Measurements from ENCODE around the gene RTRAF.
A peak's percentile ranks its signal among the peaks of the same experiment; 100 is the strongest.

The RTRAF gene

GRCh38 chr14:51989293-51990234 is at the start of gene RTRAF:
TSS of gene RTRAF (plus strand) at chr14:51989546. CDS start at chr14:51989640, 94 bp downstream.
- peak; percentile 88 to 89 for DNase-seq

- DNase-seq: no peak
Measured at GRCh38 chr14:51939755-51940301, 49.5 kb upstream of the RTRAF start.

- DNase-seq: no peak
Measured at GRCh38 chr14:51942971-51943370, 46.4 kb upstream of the RTRAF start.

- no peak for DNase-seq
Measured at GRCh38 chr14:51950007-51950406, 39.3 kb upstream of the RTRAF start.

DNA sequence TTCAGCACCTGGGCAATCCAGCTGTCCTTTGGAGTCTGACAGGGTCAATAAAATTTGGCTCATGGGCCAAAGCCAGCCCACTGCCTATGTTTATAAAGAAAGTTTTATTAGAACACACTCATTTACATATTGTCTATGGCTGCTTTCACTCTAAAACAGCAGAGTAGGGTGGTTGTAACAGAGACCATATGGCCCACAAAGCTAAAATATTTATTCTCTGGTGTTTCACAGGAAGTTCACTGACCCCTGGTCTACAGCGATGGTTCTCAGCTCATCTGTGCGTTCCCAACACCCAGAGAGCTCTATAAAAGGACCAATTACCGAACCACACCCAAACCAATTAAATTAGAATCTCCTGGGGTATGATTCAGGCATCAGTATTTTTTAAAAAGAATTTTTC is 37.7 kb upstream of the RTRAF start:
- no peak for DNase-seq

DNA sequence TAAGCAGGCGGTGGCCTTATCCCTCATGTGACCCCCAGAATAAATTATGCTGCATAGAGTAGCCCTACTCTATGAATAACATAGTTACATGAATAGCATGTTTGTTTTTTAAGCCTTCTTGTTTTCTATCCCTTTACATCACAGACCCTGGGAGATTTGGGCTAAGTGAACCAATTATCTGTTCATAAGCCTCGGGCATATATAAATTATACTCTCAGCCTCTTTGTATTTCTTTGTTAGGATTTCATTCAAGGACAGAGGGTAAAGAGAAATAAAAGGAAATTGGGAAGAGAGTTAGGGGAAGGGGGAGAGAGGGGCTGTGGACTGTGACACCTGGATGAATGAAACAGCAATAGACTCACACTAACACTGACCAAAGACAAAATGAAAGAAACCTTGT is 35.3 kb upstream of the RTRAF start:
- no peak for DNase-seq

DNA sequence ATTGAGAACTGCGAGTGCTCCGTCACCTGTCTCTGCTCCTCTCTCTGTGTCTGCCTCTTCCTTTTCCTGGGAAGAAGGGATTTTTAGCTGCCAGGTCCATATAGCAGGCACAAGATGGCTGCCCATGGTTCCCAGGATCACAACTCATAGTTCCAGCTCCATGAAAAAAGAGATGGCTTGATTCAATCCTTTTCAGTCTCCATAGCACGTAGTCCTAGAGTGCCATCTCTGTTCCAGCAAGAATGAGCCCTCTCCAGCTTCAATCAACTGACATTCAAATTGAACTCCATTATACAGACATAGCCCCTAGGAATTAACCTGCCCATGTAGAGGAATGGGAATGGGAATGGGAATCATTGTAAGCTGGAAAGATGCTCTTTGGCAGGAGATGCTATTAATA is 34.7 kb upstream of the RTRAF start:
- no peak for DNase-seq

DNA sequence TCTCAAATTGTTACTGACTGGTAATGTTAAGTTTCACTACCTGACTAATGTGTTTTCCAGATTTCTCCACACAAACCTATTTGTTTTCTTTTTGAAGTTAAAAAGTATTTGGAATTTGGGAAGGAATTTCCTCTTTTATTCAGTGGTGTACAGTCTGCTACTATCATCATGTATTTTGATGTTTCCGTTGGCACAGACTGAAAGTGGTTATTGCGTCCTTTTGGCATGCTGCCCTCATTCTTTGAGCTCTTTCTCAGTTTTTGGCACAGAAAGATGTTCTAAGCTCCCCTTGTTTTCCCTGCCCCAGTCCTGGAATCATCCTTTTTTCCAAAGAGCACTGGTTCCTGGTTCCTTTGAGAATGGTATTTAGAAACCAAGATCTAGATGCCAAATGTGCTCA is 31.4 kb upstream of the RTRAF start:
- DNase-seq: no peak

GRCh38 chr14:51959928-51960327 is 29.4 kb upstream of the RTRAF start:
- no peak for DNase-seq

- DNase-seq: no peak
Measured at GRCh38 chr14:51960866-51961265, 28.5 kb upstream of the RTRAF start.

GRCh38 chr14:51962711-51963110 is 26.6 kb upstream of the RTRAF start:
- DNase-seq: no peak

DNA sequence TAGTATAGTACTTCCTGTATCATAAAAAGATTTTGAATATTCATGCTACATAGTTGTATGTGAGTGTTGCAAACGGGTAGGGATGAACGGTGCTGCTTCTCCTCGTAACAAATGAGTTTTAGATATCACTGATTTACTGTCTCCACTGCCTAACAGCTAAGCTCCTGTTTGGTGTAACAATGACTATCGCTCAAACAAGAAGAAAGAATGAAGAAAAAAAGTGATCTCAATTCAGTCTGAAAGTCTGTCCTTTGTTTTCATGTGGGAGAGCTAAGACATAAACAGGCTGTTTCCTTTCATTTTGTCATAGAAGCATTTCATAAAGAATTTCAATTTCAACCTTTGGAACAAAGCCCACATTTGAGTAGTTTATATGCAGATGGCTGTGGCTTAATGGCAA is 26.1 kb upstream of the RTRAF start:
- DNase-seq: no peak

DNA sequence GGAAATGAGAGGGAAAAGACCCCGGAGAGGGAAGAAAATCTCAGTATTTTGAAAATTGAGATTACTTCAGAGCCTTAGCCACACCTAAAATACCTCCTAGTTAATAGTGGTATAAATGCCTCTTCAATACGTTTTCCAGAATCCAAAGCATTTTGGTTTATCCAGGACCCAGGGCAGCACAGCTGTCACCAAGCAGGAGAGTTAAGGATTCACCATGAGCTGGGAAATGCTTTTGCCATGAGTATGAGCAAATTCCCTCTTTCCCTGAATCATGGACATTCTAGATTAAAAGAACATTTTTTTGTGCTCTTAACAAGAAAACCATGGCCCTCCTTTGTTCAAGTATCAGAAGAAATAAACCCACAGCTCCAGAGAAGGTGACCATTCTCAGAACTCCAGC is 21.8 kb upstream of the RTRAF start:
- DNase-seq: no peak

- no peak for DNase-seq
Measured at GRCh38 chr14:51969852-51970540, 19.4 kb upstream of the RTRAF start.

GRCh38 chr14:51972566-51972965 is 16.8 kb upstream of the RTRAF start:
- no peak for DNase-seq

GRCh38 chr14:51977075-51977474 is 12.3 kb upstream of the RTRAF start:
- DNase-seq: no peak

- DNase-seq: no peak
Measured at GRCh38 chr14:51978681-51979085, 10.7 kb upstream of the RTRAF start.

GRCh38 chr14:51979088-51979709 is 10.1 kb upstream of the RTRAF start:
- peak; percentile 52 to 60 for DNase-seq

- DNase-seq: no peak
Measured at GRCh38 chr14:51981218-51981854, 8.0 kb upstream of the RTRAF start.

- DNase-seq: no peak
Measured at GRCh38 chr14:51988221-51988620, 1.1 kb upstream of the RTRAF start.

GRCh38 chr14:51990488-51990887 is 1.1 kb downstream of the RTRAF start:
- DNase-seq: no peak

GRCh38 chr14:51993285-51993920 is 4.1 kb downstream of the RTRAF start:
- peak; percentile 29 to 31 for DNase-seq

Data from AML-193 (cell line).